D341Med (cell line): ENCODE data around the gene RIOK3.
"Not testable (repeated sequence)": the region's sequence is repeated elsewhere in the genome, so short reads cannot be mapped to it uniquely, and the experiment has no call there.

Experiments used
- DNase-seq: peaks from one replicate; pipeline ENCODE4 v3.0.0; 2012; ENCODE audit warnings: low spot score

Gene RIOK3

DNA sequence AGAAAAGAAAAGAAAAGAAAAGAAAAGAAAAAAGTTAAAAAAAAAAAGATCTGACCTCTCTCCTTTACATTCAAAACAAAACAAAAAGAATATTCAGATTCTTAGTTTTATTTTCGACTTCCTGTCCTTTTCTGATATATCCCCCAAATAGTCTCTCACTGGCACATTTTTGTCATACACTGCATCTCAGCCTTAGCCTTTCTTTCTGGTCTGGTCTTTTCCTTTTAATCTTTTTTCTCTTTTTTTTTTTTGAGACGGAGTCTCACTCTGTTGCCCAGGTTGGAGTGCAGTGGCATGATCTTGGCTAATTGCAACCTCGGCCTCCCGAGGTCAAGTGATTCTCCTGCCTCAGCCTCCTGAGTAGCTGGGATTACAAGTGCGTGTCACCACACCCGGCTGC lies 1.6 kb upstream of the RIOK3 start:
- DNase-seq, result no peak

DNA sequence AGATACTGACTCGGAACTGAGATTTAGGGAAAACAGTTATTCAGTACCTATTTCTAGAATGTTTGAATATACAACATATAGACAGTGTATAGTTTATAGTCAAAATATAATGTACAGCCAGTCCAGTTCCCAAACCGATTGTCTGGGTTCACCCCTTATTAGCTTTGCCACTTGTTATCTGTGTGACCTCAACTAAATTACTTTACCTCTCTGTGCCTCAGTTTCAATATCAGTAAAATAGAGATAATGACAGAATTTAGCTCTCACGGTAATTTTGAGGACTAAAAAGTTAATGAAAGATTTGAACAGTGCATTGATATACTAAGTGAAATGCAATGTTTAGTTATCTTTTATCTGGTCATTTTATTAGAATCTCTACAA lies 750 bp upstream of the RIOK3 start:
- no peak for DNase-seq

DNA sequence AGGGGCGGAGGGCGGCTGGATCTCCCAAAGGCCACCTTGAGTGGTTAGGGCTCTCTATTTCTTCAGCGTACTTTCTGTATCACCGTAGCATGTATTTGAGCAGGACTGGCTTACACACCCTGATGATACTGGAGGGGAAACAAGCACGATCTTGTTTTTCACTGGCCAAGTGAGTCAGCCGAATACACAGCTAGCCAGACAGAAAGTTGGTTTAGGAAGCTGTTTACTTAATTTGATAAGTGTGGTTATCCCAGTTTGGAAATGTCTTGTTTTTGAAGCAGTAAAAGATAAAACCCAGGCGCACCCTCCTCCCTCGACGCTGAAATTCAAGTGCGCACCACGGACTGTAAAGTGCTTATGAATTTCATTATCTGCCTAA lies 582 bp downstream of the RIOK3 start:
- DNase-seq, result no peak

DNA sequence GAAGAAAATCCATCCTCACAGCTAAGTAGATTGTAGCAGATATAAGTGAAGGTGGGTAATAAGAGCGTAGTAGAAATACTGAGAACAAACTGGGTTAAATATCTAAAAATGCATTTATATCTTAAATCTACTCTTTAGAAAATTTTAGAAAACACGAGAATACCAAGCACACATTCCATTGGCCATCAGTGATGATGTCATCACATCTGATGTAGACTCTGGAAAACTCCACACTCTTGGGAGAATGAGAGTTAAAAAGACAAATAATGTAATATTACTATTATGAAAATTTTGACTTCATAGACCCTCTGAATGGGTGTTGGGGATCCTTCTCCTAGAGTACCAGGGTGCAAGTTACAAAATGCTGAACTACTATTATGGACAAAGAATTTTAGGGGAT lies 3.7 kb downstream of the RIOK3 start:
- DNase-seq, result no peak

DNA sequence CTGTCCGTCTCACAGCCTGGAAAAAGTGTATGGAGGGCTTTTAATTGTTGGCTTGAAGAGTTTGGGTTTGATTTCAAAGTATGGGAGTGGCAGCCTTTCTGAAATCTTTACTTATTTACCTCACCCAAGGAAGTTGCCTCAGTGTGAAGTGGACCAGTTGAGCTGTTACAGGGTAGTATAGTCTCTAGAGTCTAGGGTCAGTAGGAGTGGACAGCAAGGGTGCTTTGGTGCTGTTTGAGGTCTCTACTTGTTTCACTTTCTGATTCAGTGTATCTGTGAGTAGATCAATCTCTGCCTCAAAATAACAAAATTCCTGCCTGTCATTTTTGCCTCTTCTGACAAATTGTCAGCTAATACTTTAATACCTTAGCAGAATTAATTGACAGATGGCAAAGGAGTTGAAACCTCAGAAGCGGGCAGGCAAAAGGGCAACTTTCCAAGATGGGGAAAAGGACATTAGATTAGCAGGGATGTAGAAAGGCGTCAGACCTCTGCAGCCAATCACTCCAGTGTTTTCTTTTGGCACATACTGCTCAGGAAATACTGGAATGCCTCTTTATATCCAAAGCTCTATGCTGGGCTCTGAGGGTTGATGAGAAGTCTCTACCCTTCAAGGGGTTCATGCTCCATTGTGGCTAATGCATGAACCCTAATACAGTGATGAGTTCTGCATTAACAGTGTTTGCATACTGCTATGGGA lies 5.9 kb downstream of the RIOK3 start:
- peak; percentile 73 for DNase-seq

DNA sequence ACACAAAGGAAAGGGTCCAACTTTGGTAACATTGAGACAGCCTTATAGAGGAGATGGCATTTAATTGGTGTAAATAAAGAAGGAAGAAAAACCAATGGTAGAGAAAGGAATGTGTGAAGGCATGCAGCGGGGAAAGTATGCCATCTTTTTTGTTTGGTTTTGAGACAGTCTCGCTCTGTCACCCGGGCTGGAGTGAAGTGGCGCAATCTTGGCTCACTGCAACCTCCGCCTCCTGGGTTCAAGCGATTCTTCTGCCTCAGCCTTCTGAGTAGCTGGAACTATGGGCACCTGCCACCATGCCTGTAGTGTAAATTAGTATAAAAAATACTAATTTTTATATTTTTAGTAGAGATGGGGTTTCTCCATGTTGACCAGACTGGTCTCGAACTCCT lies 6.4 kb downstream of the RIOK3 start:
- no peak for DNase-seq

DNA sequence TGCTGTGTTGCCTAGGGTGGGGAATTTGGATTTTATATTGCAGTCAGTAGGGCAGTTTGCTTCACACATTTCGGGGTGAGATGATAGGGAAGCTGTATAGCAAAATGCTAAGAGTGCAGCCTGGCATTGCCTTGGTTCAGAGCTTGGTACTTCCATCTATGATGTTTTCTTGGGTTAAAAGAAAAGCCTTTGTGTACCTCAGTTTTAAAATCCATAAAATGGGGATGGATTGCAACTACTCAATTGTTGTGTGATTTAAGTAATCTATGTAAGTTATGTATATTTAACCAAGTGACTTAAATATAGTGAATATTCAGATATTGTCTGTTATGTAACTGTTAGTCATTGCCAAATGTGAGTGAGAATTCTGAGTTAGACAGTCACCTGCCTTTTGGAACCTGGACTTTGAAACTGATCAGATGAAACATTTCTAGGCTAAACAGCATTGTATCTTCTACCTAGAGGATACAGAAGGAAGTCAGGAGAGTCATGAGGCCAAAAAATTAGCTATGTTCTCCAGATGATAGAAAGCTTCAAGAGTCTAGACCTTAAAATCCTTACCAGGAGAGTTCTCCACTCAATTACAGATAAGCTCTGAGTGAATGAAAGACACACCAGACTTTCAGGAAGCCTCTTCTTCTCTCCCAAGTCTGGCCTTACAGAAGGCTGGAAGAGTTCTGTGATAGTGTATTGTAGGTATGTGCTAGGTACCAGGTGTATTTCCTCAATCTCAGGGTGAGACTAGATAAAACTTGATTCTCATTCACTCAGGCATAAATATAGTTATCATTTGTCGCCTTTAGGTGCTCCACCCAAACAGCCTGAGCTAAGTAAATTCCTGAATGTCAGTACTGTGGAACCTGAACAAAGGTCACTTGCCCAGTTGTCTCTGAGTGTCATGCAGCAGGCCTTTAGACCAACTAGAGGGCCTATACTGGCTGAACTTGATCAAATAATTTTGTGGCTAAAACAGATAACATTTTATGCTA lies 7.5 kb downstream of the RIOK3 start:
- no peak for DNase-seq

DNA sequence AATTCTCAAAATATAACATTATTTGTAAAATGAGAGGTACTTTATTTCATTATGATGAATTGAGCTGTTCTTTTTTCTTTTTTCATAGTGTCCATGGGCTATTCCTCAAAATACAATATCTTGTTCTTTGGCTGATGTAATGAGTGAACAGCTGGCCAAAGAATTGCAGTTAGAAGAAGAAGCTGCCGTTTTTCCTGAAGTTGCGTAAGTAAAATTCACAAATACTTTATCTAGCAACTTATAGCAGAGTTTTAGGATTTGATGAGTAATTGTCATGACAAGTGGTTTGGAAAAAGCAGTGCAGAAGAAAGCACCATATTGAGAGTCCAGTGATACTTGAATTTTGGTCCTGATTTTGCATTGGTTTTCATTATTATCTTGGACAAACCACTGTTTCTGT lies 9.8 kb downstream of the RIOK3 start:
- DNase-seq, result no peak

DNA sequence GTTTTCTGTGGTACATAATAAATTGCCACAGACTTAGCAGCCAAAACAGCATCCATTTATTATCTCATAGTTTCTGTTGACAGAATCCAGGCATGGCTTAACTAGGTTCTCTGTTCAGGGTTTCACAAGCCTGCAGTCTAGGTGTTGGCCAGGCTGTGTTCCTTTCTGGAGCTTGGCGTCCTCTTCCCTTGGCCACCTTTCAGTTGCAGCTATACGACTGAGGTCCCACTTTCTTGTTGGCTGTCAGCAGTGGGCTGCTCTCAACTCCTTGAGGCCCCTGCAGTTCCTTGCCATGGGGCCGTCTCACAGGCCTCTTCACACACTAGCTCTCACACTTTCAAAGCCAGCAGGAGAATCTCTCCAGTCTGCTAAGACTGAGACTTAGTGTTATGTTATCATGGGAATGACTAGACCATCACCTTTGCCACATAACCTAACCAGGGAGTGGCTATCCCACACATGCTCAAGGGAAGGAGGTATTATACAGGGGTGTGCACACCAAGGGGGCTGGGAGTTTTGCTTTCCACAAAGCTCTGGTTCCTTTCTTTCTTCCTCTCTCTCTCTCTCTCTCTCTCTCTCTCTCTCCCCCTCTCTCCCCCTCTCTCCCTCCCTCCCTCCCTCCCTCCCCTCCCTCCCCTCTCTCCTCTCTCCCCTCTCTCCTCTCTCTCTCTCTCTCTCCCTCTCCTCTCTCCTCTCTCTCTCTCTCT lies 15.8 kb downstream of the RIOK3 start:
- DNase-seq, result no peak

DNA sequence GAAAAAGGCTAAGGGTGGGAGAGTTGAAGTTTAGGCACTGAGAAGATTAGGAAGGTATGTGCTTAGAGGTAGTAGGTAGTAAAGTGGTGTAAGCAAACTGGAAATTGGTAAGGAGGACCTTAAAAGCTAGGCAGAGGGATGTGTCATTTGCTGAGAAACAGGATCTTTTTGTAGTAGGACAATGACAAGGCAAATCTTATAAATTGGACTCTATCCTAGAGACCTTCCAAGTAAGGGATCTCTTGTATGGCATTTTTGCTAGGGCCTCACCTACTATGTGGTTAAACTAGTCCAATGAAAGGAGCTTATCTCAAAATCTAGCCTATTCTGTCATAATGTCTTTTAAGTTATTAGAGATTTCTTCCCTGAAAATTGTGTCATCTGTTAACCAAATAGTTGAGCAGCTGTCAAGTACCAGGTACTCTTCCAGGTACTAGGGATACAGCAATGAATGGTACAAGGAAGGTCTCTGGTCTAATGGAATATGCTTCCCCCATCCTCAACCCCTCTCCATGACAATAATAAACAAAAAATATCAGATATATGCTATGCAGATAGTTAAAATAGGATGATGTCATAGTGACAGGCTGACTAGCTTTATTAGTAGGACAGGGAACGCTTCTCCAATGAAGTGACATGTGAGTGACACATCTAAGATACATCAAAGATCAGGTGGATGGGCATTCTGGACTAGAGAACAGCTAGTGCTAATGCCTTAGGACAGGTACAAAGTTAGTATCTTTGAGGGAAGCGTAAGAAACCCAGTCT lies 17.7 kb downstream of the RIOK3 start:
- no peak for DNase-seq

DNA sequence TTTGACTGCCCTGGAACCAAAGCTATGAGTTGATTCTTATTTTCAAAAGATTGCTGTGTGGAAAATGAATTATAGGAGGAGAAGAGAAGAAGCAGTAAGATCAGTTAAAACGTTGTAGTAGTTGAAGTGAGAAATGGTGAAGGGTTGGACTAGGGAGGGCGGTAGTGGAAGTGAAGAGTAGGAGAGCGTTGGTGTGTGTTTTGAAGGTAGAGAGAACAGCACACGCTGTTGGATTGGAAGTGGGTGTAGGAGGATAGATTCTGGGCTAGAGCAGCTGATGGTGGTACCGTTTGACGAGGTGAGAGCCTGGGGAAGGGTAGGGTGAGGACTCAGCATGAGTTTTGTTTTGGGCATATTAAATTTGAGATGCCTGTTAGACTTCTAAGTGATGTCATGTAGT lies 18.4 kb downstream of the RIOK3 start:
- DNase-seq, result no peak

DNA sequence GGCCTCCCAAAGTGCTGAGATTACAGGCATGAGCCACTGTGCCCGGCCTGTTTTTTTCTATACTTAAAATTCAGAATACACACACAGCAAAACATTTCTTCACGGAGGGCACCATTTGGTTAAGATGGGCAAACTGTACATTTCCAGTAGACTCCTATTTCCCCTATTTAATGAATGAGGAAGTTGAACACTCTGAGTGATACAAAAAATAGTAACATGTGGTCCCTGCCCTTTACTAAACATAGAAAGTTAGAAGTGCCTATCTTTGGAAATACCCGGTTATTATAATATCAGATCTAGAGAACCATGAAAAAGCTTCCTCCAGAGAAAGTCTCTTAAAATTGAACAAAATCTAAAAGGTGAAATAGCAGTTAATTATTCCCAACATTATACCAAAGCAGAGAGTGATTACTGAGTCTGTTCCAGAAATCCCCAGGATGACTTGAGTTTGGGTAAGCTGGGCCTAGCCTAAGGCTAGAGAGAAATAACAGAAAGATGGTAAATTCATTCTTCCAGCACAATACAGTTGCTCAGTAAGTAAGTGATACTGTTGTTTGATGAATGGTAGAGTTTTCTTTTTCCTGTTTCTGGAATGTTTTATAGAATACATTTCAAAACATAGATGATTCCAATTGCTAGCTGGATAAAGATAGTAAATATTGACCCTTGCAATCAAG lies 26.9 kb downstream of the RIOK3 start:
- no peak for DNase-seq

DNA sequence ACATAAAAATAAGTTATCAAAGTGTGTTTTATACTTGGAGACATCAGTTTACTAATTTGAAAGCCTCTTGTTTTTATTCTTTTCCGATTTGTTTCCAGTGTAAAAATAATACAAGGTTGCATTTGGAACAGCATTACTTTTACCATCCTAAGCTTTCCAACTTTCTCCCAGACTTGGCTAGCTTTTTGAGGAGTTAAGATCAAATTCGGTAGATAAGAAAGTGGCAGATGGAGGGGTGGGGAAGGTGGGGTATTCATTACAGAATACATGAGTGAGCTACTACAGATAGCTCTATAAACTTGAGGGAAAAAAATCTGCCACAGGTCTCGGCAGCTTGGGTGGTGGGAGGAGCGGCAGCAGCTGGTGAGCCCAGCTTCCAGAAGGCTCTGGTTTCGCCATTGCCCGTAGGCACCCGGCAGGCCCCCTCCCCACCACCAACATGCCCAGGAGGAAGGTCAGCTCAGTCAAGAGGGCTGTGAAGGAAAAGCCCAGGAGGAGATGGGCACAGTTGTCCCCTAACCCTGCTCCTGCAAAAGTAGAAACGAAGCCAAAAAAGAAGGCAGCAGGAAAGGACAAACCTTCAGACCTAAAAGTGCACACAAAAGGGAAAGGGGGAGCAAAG lies 31.6 kb downstream of the RIOK3 start:
- DNase-seq, result peak; percentile 45

DNA sequence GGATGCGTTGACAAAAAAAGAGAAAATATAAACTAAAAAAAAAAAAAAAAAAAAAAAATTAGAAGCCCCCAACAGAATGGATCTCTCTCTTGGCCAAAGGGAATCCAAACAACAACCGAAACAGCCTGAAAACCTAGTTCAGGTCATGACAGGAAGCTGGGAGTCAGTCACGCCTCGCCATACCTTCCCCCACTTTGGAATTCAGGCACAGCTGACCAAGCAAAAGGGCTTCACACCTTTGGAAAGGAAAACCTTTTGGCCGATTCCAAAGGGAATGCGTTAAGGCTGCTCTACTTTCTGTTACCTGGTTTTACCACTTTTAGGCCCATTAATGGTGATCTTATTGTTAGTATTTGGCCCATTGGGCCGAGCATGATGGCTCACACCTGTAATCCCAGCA lies 32.3 kb downstream of the RIOK3 start:
- no peak for DNase-seq

DNA sequence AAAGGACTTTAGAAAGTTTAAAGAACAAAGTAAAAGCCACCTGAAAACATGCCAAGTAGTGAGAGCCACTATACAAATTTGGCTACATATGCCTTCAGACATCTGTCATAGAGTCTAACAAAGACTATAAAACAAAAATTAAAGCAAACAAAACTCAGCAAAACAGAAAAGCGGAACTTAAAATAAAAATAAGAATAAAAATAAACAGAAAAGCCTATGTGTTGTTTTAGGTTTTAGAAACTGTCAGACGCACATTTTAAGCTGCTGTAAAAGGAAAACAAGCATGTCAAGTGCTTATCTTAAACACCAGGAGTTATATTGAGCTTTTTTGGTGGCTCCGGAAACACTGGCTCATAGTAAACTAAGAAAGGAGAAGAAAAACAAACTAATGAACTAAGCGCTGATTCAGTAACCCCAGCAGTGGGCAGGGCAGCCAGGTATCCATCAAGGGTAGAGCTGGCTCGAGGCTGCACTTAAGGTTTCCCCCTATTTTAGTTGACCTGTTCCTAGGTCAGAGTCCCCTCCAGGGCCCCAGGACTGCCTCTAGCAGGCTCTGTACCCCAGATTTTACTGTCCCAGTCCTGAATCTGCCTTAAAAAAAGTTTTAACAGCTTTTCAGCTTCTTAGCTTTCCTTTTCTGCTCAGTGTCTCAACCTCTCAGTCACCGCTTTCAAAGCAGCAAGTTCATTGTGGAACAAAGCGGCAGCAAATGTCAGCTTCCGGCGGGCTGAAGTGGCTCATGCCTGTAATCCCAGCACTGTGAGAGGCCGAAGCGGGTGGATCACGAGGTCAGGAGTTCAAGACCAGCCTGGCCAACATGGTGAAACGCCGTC lies 34.9 kb downstream of the RIOK3 start:
- no peak for DNase-seq

DNA sequence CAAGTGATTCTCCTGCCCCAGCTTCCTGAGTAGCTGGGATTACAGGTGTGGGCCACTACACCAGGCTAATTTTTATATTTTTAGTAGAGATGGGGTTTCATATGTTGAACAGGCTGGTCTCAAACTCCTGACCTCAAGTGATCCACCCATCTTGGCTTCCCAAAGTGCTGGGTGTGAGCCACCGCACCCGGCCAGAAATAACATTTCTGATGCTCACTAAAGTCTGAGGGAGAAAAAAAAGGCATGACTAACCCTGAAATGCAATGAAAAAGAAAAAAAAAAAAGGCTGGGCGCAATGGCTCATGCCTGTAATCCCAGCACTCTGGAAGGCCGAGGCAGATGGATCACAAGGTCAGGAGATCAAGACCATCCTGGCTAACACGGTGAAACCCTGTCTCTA lies 36.5 kb downstream of the RIOK3 start:
- not testable (repeated sequence) for DNase-seq

DNA sequence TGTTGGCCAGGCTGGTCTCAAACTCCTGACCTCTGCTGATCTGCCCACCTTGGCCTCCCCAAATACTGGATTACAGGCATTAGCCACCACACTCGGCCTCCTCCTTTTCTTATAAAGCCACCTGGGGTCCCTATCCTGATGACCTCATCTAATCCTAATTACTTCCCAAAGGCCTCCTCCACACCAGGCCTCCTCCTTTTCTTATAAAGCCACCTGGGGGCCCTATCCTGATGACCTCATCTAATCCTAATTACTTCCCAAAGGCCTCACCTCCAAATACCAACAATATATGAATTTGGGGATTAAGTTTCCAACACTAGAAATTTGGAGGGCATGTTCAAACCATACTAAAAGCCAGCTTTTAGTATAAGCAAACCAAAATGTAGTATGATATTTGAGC lies 40.6 kb downstream of the RIOK3 start:
- peak; percentile 42 for DNase-seq

DNA sequence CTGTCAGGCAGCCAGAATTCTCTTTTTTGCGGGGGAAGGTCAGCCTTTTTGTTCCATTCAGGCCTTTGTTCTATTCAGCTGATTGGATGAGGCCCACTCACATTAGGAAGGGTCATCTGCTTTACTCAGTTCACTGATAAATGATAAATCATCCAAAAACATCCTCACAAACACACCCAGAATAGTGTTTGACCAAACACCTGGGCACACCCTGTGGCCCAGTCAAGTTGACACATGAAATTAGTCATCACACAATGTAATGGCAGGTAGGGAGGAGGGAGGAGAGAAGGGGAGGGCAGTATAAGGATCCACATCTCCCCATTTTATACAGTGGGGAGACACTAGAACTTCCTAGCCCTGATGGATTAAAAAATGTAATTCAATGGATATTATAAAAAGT lies 41.9 kb downstream of the RIOK3 start:
- DNase-seq, result no peak

DNA sequence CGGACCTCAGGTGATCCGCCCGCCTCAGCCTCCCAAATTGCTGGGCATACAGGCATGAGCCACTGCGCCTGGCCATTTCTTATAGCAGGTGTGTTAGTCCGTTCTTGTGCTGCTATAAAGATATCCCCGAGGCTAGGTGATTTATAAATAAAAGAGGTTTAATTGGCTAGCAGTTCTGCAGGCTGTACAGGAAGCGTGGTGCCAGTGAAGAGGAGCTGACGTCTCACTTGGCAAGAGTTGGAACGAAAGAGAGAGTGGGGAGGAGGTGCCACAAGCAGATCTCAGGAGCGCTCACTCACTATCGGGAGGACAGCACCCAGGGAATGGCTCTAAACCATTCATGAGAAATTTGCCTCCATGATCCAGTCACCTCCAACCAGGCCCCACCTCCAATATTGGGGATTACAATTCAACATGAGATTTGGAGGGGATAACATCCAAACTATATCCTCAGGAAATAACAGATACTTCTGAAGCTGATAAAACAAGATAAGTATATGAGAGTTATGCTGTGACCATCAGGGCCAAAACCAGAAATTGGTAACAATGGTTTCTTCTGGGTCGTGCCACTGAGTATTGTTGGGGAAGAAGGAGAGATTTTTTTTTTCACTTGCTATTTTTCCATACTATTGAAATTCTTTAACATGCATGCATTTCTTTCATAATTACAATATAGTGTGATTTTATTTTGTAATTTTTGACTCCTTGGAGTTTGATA lies 42.8 kb downstream of the RIOK3 start:
- no peak for DNase-seq

DNA sequence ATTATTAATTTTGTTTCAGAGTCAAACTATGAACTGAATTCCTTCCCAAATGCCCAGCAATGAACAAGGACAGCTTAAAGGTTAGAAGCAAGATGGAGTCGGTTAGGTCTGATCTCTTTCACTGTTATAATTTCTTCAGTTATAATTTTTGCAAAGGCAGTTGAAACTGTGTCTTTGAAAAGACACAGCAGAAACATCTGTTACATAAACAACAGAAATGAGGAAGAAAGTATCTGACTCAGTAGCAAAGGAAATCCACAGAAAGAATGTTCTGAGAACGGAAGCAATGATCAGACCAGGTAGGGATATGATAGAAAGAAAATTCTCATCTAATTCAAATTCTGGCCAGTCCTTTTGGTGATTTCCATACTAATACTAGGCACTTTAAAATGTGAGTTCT lies 45.0 kb downstream of the RIOK3 start:
- DNase-seq, result no peak
